ENCODE data around the gene GOLGB1. TPM values are rescaled to one million over a fixed set of nuclear protein-coding genes. Genes with fewer than 3 reads are reported as not detected.
"Not testable (repeated sequence)": the region's sequence is repeated elsewhere in the genome, so short reads cannot be mapped to it uniquely, and the experiment has no call there.

GOLGB1 gene
- total RNA-seq, 1 experiment from 2014 or later = 21.1 TPM

GRCh38 chr3:121692010-121692699 lies 57.4 kb downstream of the GOLGB1 start:
- no peak for DNase-seq (ENCODE audit: low read depth)

- DNase-seq (ENCODE audit: low read depth) = no peak
Observed at GRCh38 chr3:121690777-121691405, 58.6 kb downstream of the GOLGB1 start.

GRCh38 chr3:121688747-121689146 lies 60.8 kb downstream of the GOLGB1 start:
- DNase-seq (ENCODE audit: low read depth) = not testable (repeated sequence)

- no peak for DNase-seq (ENCODE audit: low read depth)
Observed at GRCh38 chr3:121681792-121682191, 67.7 kb downstream of the GOLGB1 start.

GRCh38 chr3:121677141-121677540 lies 72.4 kb downstream of the GOLGB1 start:
- no peak for DNase-seq (ENCODE audit: low read depth)

- DNase-seq (ENCODE audit: low read depth) = no peak
Observed at GRCh38 chr3:121670676-121671075, 78.9 kb downstream of the GOLGB1 start.

GRCh38 chr3:121667333-121667732 lies 82.2 kb downstream of the GOLGB1 start:
- DNase-seq (ENCODE audit: low read depth) = no peak

- no peak for DNase-seq (ENCODE audit: low read depth)
Observed at GRCh38 chr3:121665488-121665887, 84.1 kb downstream of the GOLGB1 start.

GRCh38 chr3:121663171-121663847 lies 86.2 kb downstream of the GOLGB1 start:
- DNase-seq (ENCODE audit: low read depth) = no peak

GRCh38 chr3:121662742-121663141 lies 86.8 kb downstream of the GOLGB1 start:
- DNase-seq (ENCODE audit: low read depth) = no peak

GRCh38 chr3:121661376-121661775 lies 88.2 kb downstream of the GOLGB1 start:
- no peak for DNase-seq (ENCODE audit: low read depth)

- DNase-seq (ENCODE audit: low read depth) = no peak
Observed at GRCh38 chr3:121660356-121661171, 89.0 kb downstream of the GOLGB1 start, which contains the start of gene HCLS1. HCLS1 (minus strand) TSS chr3:121660903; CDS start chr3:121658347, 2,556 bp downstream.

- no peak for DNase-seq (ENCODE audit: low read depth)
Observed at GRCh38 chr3:121659586-121659985, 90.0 kb downstream of the GOLGB1 start.

- DNase-seq (ENCODE audit: low read depth) = no peak
Observed at GRCh38 chr3:121658716-121659435, 90.7 kb downstream of the GOLGB1 start.

- no peak for DNase-seq (ENCODE audit: low read depth)
Observed at GRCh38 chr3:121654493-121655385, 94.8 kb downstream of the GOLGB1 start.

- no peak for DNase-seq (ENCODE audit: low read depth)
Observed at GRCh38 chr3:121651684-121652083, 97.9 kb downstream of the GOLGB1 start.

GRCh38 chr3:121649645-121650044 lies 99.9 kb downstream of the GOLGB1 start:
- DNase-seq (ENCODE audit: low read depth) = no peak

GRCh38 chr3:121648219-121648958 lies 101.2 kb downstream of the GOLGB1 start:
- no peak for DNase-seq (ENCODE audit: low read depth)

GRCh38 chr3:121645054-121645453 lies 104.5 kb downstream of the GOLGB1 start:
- DNase-seq (ENCODE audit: low read depth) = no peak

Data from Daoy (cell line).